Mucosa of descending colon (tissue), 3 donors: Measurements from ENCODE around the gene AFP. TPM values are rescaled to one million over a fixed set of nuclear protein-coding genes. Genes with fewer than 3 reads are reported as not detected.

Experiments
- ATAC-seq: fragments of 200-7000 bp; cut with Tn5 transposase; one replicate; pipeline ENCODE4 v1.9.1; 2020; ENCODE audit warnings: mild to moderate bottlenecking, moderate library complexity
- DNase-seq, 3 donors: peaks; one replicate each; pipeline ENCODE4 v3.0.0-alpha.2; 2020
- H3K36me3 ChIP-seq: fragments of 200-600 bp; one replicate; pipeline ENCODE4 v1.8.0; 2021; ENCODE audit warnings: low read depth, mild to moderate bottlenecking
- H3K4me1 ChIP-seq: fragments of 200-600 bp; one replicate; pipeline ENCODE4 v1.8.0; 2021; ENCODE audit warnings: low read depth, mild to moderate bottlenecking
- H3K4me3 ChIP-seq: fragments of 200-600 bp; one replicate; pipeline ENCODE4 v1.8.0; 2021; ENCODE audit warnings: mild to moderate bottlenecking
- H3K9me3 ChIP-seq: fragments of 200-600 bp; one replicate; pipeline ENCODE4 v1.8.0; 2021; ENCODE audit warnings: mild to moderate bottlenecking
- CTCF ChIP-seq: fragments of 200-600 bp; IDR thresholded peaks from one replicate; pipeline ENCODE4 v1.8.0; 2022; ENCODE audit warnings: antibody characterized with exemption, mild to moderate bottlenecking
- intact Hi-C, 2 donors: fragments of 100-400 bp; cut with DNase I in 1 of 2; cut with micrococcal nuclease in 1 of 2; formaldehyde crosslinking; loops; one replicate each; pipeline versions ENCODE4 v1.11.0 to v1.11.1; 2022; cut with DNase I, micrococcal nuclease
- total RNA-seq, 3 donors: library from RNA; stranded (reverse); fragmentation: NEBNext Ultra II Directional in 2 of 3; extraction: Animal tissue kit (Norgen Biotek cat#: 25700) in 2 of 3; gene quantifications; one replicate each; pipeline versions ENCODE4 v1.2.1 to v1.2.4, GENCODE V29; 2021 to 2023
- donor health status: DM: no; HTN: no; CAD: no; lungs with moderate emphysema.
- donor health status: DM: no; HTN: no; CAD: no.
- donor health status: DM: no; HTN: yes; CAD: no.

The AFP gene
- total RNA-seq, 3 donors from 2014 or later = not detected

GRCh38 chr4:73396304-73396703, 39.7 kb upstream of the AFP start:
- Histone ChIP-seq H3K4me1 (no peaks in the 10 kb centered on the region), H3K36me3 (no peaks in the 10 kb centered on the region), H3K4me3 (no peak overlapping the region), H3K9me3 (no peaks in the 10 kb centered on the region)
- no peak for TF ChIP-seq CTCF
- DNase-seq (no peak), ATAC-seq (no peak)
- intact Hi-C loops = no loop called here

- no peaks in the 10 kb centered on the region for H3K4me1 ChIP-seq
- intact Hi-C loops = no loop called here
- no peak overlapping the region for H3K4me3 ChIP-seq
- TF ChIP-seq CTCF = no peak
- ATAC-seq (no peak), DNase-seq (no peak)
- H3K36me3 ChIP-seq = no peaks in the 10 kb centered on the region
- H3K9me3 ChIP-seq = no peaks in the 10 kb centered on the region
These were observed 38.7 kb upstream of the AFP start for GRCh38 chr4:73396993-73397972.

- Histone ChIP-seq H3K4me3 (no peak overlapping the region), H3K9me3 (no peaks in the 10 kb centered on the region), H3K4me1 (no peaks in the 10 kb centered on the region), H3K36me3 (no peaks in the 10 kb centered on the region)
- intact Hi-C loops = no loop called here
- ATAC-seq (no peak), DNase-seq (no peak)
- TF ChIP-seq CTCF = no peak
These were observed 34.6 kb upstream of the AFP start for GRCh38 chr4:73401412-73401811.

- intact Hi-C loops = no loop called here
- Histone ChIP-seq H3K9me3 (no peaks in the 10 kb centered on the region), H3K4me1 (no peaks in the 10 kb centered on the region), H3K36me3 (no peaks in the 10 kb centered on the region), H3K4me3 (no peak within 1 kb of the TSS)
- no peak for TF ChIP-seq CTCF
- DNase-seq = no peak
- no peak for ATAC-seq
These were observed 32.0 kb upstream of the AFP start, which contains the start of gene ALB for GRCh38 chr4:73404042-73404441. TSS of gene ALB (plus strand) at chr4:73404287. CDS start at chr4:73404328, 41 bp downstream.

GRCh38 chr4:73404457-73404856, 31.6 kb upstream of the AFP start:
- DNase-seq (no peak), ATAC-seq (no peak)
- H3K9me3 ChIP-seq = no peaks in the 10 kb centered on the region
- no peaks in the 10 kb centered on the region for H3K4me1 ChIP-seq
- H3K36me3 ChIP-seq = no peaks in the 10 kb centered on the region
- no peak for TF ChIP-seq CTCF
- intact Hi-C loops = no loop called here
- H3K4me3 ChIP-seq = no peak overlapping the region
